Activated T-cell treated with anti-CD3 and anti-CD28 coated beads, Interleukin-2, amount 50 U/mL, for 72 hours (primary cell): Measurements from ENCODE around the gene PROSER2. TPM values are rescaled to one million over a fixed set of nuclear protein-coding genes. Genes with fewer than 3 reads are reported as not detected.
"Not testable (repeated sequence)": the region's sequence is repeated elsewhere in the genome, so short reads cannot be mapped to it uniquely, and the experiment has no call there.

Experiments used
- ATAC-seq, 2 donors: fragments of 150-1000 bp; cut with Tn5 transposase; replicated peaks in 1 of 2; 2 replicates each; pipeline ENCODE4 v1.10.0; 2021; ENCODE audit warnings: moderate library complexity in 2 of 2, mild to moderate bottlenecking in 1 of 2
- DNase-seq, 2 donors: peaks; one replicate each; pipeline ENCODE4 v3.0.0; 2021 to 2022; ENCODE audit warnings: mixed read lengths in 1 of 2
- H3K27ac Mint-ChIP-seq: one replicate; pipeline ENCODE4 v1.8.0; 2022; ENCODE audit warnings: mild to moderate bottlenecking, moderate library complexity, mixed read lengths
- H3K27me3 Mint-ChIP-seq: one replicate; pipeline ENCODE4 v1.8.0; 2022; ENCODE audit warnings: low read depth, mixed read lengths
- H3K36me3 Mint-ChIP-seq, 2 donors: one replicate each; pipeline ENCODE4 v1.8.0; 2022; ENCODE audit warnings: mixed read lengths in 2 of 2, mild to moderate bottlenecking in 1 of 2; ENCODE audit not compliant: insufficient read depth in 2 of 2
- H3K4me1 Mint-ChIP-seq: one replicate; pipeline ENCODE4 v1.8.0; 2022; ENCODE audit warnings: low read depth, mixed read lengths
- H3K4me3 Mint-ChIP-seq, 2 donors: one replicate each; pipeline ENCODE4 v1.8.0; 2022; ENCODE audit warnings: mild to moderate bottlenecking in 2 of 2, mixed read lengths in 2 of 2, moderate library complexity in 2 of 2
- H3K9me3 Mint-ChIP-seq, 2 donors: one replicate each; pipeline ENCODE4 v1.8.0; 2022; ENCODE audit warnings: mixed read lengths in 2 of 2
- total RNA-seq, 2 donors: library from RNA; stranded (reverse); gene quantifications; one replicate each; pipeline ENCODE4 v1.2.3, GENCODE V29; 2022

PROSER2 gene
- total RNA-seq, 2 donors from 2014 or later: 1.1 to 1.6 TPM

GRCh38 chr10:11880151-11881029 lies 57.2 kb downstream of the PROSER2 start:
- no peaks in the 10 kb centered on the region for H3K9me3 Mint-ChIP-seq
- H3K36me3 Mint-ChIP-seq: no peaks in the 10 kb centered on the region
- peaks cover 4% of the 10 kb centered on the region for H3K4me1 Mint-ChIP-seq
- ATAC-seq: no peak
- no peaks in the 10 kb centered on the region for H3K27me3 Mint-ChIP-seq
- DNase-seq: no peak
- no peak overlapping the region for H3K27ac Mint-ChIP-seq
- H3K4me3 Mint-ChIP-seq: no peak overlapping the region

- H3K27me3 Mint-ChIP-seq: no peaks in the 10 kb centered on the region
- H3K4me1 Mint-ChIP-seq: no peaks in the 10 kb centered on the region
- H3K4me3 Mint-ChIP-seq: no peak overlapping the region
- DNase-seq (no peak), ATAC-seq (no peak)
- no peaks in the 10 kb centered on the region for H3K36me3 Mint-ChIP-seq
- H3K27ac Mint-ChIP-seq: no peak overlapping the region
- no peaks in the 10 kb centered on the region for H3K9me3 Mint-ChIP-seq
Measured at GRCh38 chr10:11881030-11881476, 57.9 kb downstream of the PROSER2 start.

GRCh38 chr10:11881477-11882417 lies 58.6 kb downstream of the PROSER2 start:
- H3K9me3 Mint-ChIP-seq: no peaks in the 10 kb centered on the region
- no peaks in the 10 kb centered on the region for H3K36me3 Mint-ChIP-seq
- no peaks in the 10 kb centered on the region for H3K27me3 Mint-ChIP-seq
- ATAC-seq (no peak), DNase-seq (no peak)
- no peak overlapping the region for H3K27ac Mint-ChIP-seq
- H3K4me1 Mint-ChIP-seq: no peaks in the 10 kb centered on the region
- no peak overlapping the region for H3K4me3 Mint-ChIP-seq

GRCh38 chr10:11882646-11883375 lies 59.7 kb downstream of the PROSER2 start:
- H3K9me3 Mint-ChIP-seq: no peaks in the 10 kb centered on the region
- H3K27ac Mint-ChIP-seq: no peak overlapping the region
- H3K36me3 Mint-ChIP-seq: no peaks in the 10 kb centered on the region
- no peaks in the 10 kb centered on the region for H3K27me3 Mint-ChIP-seq
- no peaks in the 10 kb centered on the region for H3K4me1 Mint-ChIP-seq
- H3K4me3 Mint-ChIP-seq: no peak overlapping the region
- ATAC-seq (no peak), DNase-seq (no peak)

- H3K4me1 Mint-ChIP-seq: no peaks in the 10 kb centered on the region
- no peak overlapping the region for H3K27ac Mint-ChIP-seq
- no peak overlapping the region for H3K4me3 Mint-ChIP-seq
- no peaks in the 10 kb centered on the region for H3K9me3 Mint-ChIP-seq
- no peaks in the 10 kb centered on the region for H3K27me3 Mint-ChIP-seq
- no peaks in the 10 kb centered on the region for H3K36me3 Mint-ChIP-seq
- ATAC-seq (no peak), DNase-seq (no peak)
Measured at GRCh38 chr10:11884706-11885423, 61.7 kb downstream of the PROSER2 start.

- H3K9me3 Mint-ChIP-seq: no peaks in the 10 kb centered on the region
- no peaks in the 10 kb centered on the region for H3K4me1 Mint-ChIP-seq
- ATAC-seq (no peak), DNase-seq (no peak)
- H3K27me3 Mint-ChIP-seq: no peaks in the 10 kb centered on the region
- H3K27ac Mint-ChIP-seq: no peak overlapping the region
- no peaks in the 10 kb centered on the region for H3K36me3 Mint-ChIP-seq
- H3K4me3 Mint-ChIP-seq: no peak overlapping the region
Measured at GRCh38 chr10:11885437-11886137, 62.4 kb downstream of the PROSER2 start.

GRCh38 chr10:11886138-11886474 lies 63.0 kb downstream of the PROSER2 start:
- ATAC-seq (no peak), DNase-seq (no peak)
- Mint-ChIP-seq H3K4me1 (no peaks in the 10 kb centered on the region), H3K27ac (no peak overlapping the region), H3K36me3 (no peaks in the 10 kb centered on the region), H3K27me3 (no peaks in the 10 kb centered on the region), H3K9me3 (no peaks in the 10 kb centered on the region), H3K4me3 (no peak overlapping the region)

GRCh38 chr10:11886851-11887250 lies 63.7 kb downstream of the PROSER2 start:
- DNase-seq: no peak

GRCh38 chr10:11887381-11888227 lies 64.4 kb downstream of the PROSER2 start:
- Mint-ChIP-seq H3K27ac (no peak overlapping the region), H3K4me1 (no peaks in the 10 kb centered on the region), H3K27me3 (no peaks in the 10 kb centered on the region), H3K9me3 (no peaks in the 10 kb centered on the region), H3K4me3 (no peak overlapping the region), H3K36me3 (no peaks in the 10 kb centered on the region)
- DNase-seq (no peak), ATAC-seq (no peak)

More at GRCh38 chr10:11886851-11887250, 63.7 kb downstream of the PROSER2 start:
- Mint-ChIP-seq H3K27me3 (no peaks in the 10 kb centered on the region), H3K36me3 (no peaks in the 10 kb centered on the region), H3K9me3 (no peaks in the 10 kb centered on the region), H3K4me3 (no peak overlapping the region), H3K4me1 (no peaks in the 10 kb centered on the region), H3K27ac (no peak overlapping the region)
- no peak for ATAC-seq

GRCh38 chr10:11889263-11889662 lies 66.1 kb downstream of the PROSER2 start:
- not testable (repeated sequence) for H3K9me3 Mint-ChIP-seq, H3K36me3 Mint-ChIP-seq, DNase-seq, H3K27ac Mint-ChIP-seq, H3K4me1 Mint-ChIP-seq, ATAC-seq, H3K4me3 Mint-ChIP-seq, H3K27me3 Mint-ChIP-seq

- H3K36me3 Mint-ChIP-seq: no peaks in the 10 kb centered on the region
- no peaks in the 10 kb centered on the region for H3K27me3 Mint-ChIP-seq
- ATAC-seq: no peak
- H3K9me3 Mint-ChIP-seq: no peaks in the 10 kb centered on the region
- H3K4me1 Mint-ChIP-seq: no peaks in the 10 kb centered on the region
- DNase-seq: no peak
- H3K4me3 Mint-ChIP-seq: no peak overlapping the region
- no peak overlapping the region for H3K27ac Mint-ChIP-seq
Measured at GRCh38 chr10:11891776-11892486, 68.8 kb downstream of the PROSER2 start.
